GM21526 (cell line): ENCODE results near the gene STN1.
A peak's percentile ranks its signal among the peaks of the same experiment; 100 is the strongest.

Source experiments
- ATAC-seq: cut with Tn5 transposase; IDR thresholded peaks from one replicate; pipeline ENCODE4 v1.9.1; 2021; ENCODE audit warnings: moderate library complexity; ENCODE audit not compliant: unreplicated experiment, low FRiP score

STN1 gene

GRCh38 chr10:103871006-103871405 is 47.0 kb downstream of the STN1 start:
- ATAC-seq, result no peak

- ATAC-seq, result no peak
These were observed 47.5 kb downstream of the STN1 start for GRCh38 chr10:103870516-103870915.

- no peak for ATAC-seq
These were observed 48.6 kb downstream of the STN1 start for GRCh38 chr10:103869336-103869735.

GRCh38 chr10:103868200-103868599 is 49.8 kb downstream of the STN1 start:
- ATAC-seq, result no peak

GRCh38 chr10:103861505-103861904 is 56.5 kb downstream of the STN1 start:
- no peak for ATAC-seq

GRCh38 chr10:103859161-103860086 is 58.6 kb downstream of the STN1 start:
- ATAC-seq, result peak; percentile 63

- ATAC-seq, result no peak
These were observed 59.6 kb downstream of the STN1 start for GRCh38 chr10:103858360-103858759.

- no peak for ATAC-seq
These were observed 61.2 kb downstream of the STN1 start for GRCh38 chr10:103856797-103857170.

GRCh38 chr10:103855852-103856796 is 61.9 kb downstream of the STN1 start:
- no peak for ATAC-seq

GRCh38 chr10:103855424-103855823 is 62.6 kb downstream of the STN1 start, which contains the start of gene SH3PXD2A:
SH3PXD2A (minus strand) TSS chr10:103855576; CDS start chr10:103855266, 310 bp downstream.
- no peak for ATAC-seq

GRCh38 chr10:103854686-103855391 is 63.1 kb downstream of the STN1 start:
- ATAC-seq, result no peak

GRCh38 chr10:103854265-103854685 is 63.7 kb downstream of the STN1 start:
- no peak for ATAC-seq

- no peak for ATAC-seq
These were observed 64.3 kb downstream of the STN1 start for GRCh38 chr10:103853428-103854264.

- no peak for ATAC-seq
These were observed 65.1 kb downstream of the STN1 start for GRCh38 chr10:103852856-103853255.

- ATAC-seq, result no peak
These were observed 65.7 kb downstream of the STN1 start for GRCh38 chr10:103852189-103852711.

GRCh38 chr10:103851261-103851660 is 66.7 kb downstream of the STN1 start:
- ATAC-seq, result no peak

- no peak for ATAC-seq
These were observed 67.5 kb downstream of the STN1 start for GRCh38 chr10:103850572-103850895.

- ATAC-seq, result no peak
These were observed 68.0 kb downstream of the STN1 start for GRCh38 chr10:103849880-103850571.
